Embryonic facial prominence (tissue), 1 donor: ENCODE data around the gene HERC6.
"Not testable (repeated sequence)": the region's sequence is repeated elsewhere in the genome, so short reads cannot be mapped to it uniquely, and the experiment has no call there.

Experiments
- DNase-seq: peaks from one replicate; pipeline ENCODE4 v3.0.0-alpha.2; 2016; ENCODE audit errors: extremely low spot score

HERC6 gene

DNA sequence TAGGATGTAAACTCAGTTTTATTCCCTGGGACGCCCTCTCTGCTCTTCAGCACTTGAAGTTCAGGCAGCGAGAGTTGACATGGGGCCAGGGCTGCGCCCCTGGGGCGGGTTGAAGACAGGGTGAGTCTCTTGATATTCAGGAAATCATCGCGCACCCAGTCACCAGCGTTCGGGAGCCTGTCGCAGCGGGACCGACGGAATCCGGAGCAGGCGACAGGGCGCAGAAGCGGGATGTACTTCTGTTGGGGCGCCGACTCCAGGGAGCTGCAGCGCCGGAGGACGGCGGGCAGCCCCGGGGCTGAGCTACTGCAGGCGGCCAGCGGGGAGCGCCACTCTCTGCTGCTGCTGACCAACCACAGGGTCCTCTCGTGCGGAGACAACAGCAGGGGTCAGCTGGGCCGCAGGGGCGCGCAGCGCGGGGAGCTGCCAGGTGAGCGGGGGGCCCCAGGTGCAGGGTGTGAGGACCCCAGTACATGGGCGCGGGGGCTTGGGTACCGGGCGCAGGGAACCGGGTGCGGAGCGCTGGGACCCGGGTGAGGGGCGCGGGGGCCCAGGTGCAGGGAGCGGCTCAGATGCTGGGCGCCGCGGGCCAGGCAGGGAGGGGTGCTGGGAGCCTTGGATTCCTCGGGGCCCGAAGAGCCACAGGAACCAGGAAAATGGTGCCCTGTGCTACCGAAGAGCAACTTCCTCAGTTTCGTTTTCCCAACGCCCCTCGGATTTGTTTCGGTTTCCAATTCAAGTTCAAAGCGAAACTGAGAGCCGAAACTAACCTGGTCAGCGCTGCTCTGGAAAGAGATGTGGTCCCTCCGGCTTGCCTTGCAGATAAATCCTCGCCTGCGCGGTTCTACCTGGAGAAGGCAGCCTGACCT is at the start of gene HERC6:
HERC6 (plus strand) TSS at position 162 of the 869 bp plus-strand sequence; CDS start at position 232, 70 bp downstream.
- peak; percentile 12 for DNase-seq

DNA sequence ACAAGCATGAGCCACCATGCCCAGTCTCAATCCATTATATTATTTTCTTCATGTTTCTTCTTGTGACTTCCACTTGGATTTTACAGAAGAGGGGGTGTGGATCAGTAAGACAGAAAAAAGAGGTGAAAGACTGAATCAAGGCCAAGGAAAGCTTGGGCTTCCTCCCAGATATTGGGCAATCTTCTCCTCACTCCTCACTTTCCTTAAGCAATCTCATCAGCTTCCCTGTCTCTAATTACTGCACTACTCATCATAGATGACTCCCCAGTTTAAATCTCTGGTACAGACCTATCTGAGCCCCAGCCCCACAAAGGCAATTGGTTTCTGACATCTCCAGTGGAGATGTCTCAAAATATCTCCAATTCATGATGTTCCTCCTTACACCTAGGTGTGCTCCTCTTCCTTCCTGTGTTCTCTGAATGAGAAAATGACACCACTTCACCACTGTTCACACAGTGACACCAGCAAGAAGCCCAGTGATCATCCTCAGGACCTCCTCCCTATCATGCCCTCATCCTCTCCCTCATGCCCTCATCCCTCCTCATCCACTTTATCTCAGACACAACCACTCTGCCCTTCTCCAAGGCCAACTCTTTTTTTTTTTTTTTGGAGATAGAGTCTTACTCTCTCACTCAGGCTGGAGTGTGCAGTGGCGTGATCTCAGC is 44.8 kb upstream of the HERC6 start:
- no peak for DNase-seq

DNA sequence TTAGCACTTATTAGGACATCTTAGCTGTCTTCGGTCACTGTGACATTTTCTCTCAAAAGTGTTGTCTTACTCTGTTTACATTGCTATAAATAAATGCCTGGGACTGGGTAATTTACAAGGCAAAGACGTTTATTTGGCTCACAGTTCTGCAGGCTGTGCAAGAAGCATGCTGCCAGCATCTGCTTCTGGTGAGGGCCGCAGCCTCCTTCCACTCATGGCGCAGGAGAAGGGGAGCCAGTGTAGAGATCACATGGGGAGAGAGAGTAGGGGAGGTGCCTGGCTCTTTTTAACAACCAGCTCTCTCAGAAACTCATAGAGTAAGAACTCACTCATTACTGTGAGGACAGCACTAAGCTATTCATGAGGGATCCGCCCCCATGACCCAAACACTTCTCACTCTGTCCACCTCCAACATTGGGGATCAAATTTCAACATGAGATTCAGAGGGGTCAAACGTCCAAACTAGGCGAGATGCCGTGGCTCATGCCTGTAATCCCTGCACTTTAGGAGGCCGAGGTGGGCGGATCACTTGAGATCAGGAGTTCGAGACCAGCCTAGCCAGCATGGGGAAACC is 43.5 kb upstream of the HERC6 start:
- DNase-seq = no peak

DNA sequence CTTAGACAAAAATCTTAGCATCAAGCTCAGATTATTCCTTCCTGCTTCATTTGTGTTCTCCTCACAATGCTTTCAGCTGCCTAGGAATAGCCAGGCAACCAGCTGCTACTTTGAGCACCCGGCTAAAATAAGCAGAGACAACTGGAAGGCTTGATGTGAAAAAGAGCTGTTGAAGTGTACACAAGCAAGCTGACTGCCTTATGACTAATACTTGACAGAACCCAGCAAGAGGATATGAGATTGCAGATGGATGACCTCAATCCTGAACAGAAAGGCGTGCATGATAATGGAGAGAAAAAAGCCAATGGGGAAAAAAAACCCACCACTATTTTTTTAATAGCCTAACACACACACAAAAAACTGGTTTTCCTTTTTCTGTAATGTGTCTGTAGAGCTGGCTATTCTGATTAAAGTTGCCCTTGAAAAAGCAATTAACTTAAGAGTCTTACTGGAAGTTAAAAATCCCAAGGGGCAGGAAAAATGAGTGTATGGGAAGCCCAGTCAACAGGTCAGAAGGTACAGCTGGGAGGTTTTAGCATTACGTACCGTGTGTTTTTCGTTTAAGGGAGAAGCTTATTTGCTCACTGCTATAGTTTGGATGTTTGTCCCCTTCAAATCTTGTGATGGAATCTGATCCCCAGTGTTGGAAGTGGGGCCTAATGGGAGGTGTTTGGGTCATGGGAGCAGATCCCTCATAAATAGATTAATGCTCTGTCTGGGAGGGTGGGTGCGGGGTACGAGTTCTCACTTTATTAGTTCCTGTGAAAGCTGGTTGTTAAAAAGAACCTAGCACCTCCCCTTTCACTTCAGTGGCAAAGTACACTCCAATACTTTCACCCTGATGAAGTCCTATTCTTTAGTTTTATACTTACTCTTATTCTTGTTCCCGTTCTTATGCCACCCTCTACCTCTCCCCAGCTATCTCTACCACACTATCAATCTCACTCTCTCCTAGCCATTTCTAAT is 37.1 kb upstream of the HERC6 start:
- DNase-seq = no peak

DNA sequence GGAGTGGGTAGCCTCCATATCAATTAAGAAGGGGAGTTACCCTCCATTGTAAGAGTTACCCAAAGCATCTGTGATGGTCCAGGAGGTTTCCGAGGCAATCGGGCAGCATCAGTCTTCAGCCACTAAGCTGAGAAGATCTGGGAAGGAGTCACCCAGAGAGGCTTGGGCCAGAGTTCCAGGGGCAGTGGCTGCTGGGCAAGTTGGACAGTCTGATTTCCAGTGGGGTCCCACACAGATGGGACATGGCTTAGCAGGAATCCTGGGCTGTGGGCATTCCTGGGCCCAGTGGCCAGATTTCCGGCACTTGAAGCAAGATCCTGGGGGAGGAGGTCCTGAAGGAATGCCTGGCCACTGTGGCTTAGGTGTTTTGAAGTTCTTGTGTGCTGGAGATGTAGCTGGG is 31.8 kb upstream of the HERC6 start:
- DNase-seq = not testable (repeated sequence)

DNA sequence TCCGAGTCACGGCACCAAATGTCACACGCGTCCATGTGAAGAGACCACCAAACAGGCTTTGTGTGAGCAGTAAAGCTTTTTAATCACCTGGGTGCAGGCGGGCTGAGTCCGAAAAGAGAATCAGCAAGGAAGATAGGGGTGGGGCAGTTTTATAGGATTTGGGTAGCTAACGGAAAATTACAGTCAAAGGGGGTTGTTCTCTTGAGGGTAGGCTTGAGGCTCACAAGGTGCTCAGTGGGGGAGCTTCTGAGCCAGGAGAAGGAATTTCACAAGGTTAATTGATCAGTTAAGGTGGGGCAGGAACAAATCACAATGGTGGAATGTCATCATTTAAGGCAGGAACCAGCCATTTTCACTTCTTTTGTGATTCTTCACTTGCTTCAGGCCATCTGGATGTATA is 29.9 kb upstream of the HERC6 start:
- not testable (repeated sequence) for DNase-seq

DNA sequence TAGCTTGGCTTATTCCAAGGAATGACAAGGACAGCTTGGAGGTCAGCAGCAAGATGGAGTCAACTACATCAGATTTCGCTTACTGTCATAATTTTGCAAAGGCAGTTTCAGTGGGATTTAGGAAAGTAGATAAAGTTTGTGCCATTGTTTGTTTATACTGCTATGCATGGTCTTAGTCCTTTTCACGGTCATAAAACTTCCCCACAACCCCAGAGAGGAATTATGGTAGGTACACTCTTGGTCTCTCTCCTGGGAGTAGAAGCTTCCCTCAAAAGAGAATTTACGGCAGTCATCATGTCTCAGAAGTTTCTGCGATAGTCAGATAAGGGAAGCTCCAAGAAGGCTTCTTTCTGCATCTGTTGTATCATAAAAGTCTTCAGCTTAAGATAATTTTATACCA is 27.9 kb upstream of the HERC6 start:
- no peak for DNase-seq

DNA sequence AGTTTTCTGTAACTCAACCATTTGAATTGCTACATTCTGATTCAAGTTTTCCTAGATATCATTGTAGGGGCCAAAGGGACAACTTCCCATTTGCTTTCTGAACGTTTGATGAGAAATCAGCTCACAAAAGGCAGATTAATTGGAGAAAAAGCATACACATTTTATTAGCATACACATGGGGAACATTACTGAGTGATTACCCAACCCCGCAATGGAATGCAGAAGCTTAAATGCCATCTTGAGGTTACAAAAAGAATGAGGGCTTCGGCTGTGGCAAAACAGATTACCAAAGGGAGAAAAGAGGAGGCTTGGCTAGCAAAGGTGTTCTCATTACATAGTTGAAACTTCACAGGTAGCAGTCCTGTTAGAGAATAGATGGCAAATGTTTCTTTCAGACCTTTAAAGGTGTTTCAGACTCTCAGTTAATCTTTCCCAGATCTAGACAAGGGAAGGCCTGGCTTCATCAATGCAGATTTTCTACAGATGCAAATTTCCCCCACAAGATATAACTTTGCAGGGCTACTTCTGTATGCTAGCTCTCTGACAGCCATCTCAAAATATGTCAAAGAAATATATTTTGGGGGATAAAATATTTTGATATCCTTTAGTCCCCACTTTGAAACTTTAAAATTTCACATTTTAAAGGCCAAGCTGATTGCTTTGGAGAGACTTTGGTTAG is 26.5 kb upstream of the HERC6 start:
- no peak for DNase-seq

DNA sequence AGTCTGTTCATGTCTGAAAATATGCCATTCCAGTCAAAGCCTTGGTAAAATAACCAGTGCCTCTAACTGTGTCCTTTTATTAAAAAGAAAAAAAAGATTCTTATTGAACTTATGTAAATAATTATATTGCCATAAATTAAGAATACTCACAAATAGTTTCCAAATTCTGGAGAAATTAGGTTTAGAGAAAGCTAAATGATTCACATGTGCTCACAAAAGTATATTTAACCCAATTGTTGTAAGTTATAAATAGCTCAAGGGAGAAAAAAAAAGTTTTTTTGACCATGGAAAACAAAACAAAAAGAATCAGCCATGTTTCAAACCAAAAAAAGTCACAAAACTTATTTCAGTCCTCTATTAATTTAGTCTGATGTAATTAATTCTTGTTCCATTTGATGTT is 25.3 kb upstream of the HERC6 start:
- DNase-seq = no peak

DNA sequence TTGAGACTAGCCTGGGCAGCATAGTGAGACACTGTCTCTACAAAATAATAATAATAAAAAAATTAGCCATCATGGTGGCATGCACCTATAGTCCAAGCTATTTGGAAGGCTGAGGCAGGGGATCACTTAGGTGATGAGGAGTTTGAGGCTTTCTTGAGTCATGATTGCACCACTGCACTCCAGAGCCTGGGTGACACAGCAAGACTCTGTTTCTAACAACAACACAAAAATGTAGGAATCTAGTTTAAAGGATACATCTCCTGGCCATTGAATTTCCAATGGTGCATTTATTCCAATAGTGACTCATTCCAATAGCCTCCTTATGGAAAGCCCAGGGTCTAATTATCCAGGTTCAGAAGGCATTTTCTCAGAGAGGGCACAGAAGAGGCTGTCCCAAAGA is 21.9 kb upstream of the HERC6 start:
- DNase-seq = no peak

DNA sequence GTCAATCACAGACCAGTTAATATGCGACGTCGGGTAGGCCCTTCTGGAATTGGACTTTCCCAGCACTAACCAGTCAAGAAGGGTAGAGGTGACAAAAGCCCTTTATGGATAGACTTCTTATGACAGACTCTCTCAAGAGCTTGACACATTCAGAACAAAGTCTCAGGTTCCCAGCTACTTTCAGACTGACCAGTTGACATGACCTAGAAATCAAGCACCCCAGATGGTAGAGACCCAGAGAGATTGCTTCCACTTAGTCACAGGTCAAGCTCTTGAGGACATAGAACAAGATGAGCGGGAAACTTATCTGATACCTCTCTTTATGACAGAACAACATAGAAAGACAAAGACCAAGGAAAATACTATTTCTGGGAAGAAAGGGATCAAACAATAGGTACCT is 21.4 kb upstream of the HERC6 start:
- no peak for DNase-seq

DNA sequence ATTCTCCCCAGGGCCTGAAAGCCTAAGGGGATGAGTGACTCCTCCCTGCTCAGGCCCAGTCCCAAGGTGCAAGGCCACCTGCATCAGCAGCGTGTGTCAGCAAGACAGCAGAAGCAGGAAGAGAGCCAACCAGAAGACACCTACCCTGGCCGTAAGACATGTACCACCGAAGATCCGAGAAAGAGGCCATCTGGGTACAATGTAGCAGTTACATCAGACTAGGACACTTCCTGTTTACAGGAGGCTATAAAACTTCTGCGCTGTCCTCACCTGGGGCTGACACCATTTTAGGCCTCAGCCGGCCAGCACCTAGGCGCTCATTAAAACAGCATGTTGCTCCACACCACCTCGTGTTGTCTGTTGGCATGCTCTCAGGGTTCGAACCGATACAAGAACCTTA is 19.1 kb upstream of the HERC6 start:
- DNase-seq = no peak

DNA sequence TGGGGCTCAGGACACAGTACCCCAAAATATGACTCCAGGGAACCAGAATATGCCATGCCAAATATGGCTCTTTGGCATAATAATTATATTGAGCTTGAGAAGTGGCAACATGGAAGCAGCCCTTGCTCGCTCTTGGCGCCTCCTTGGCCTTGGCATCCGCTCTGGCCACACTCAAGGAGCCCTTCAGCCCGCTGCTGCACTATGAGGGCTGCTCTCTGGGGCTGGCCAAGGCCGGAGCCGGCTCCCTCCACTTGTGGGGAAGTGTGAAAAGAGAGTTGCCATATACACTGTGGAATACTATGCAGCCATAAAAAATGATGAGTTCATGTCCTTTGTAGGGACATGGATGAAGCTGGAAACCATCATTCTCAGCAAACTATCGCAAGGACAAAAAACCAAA is 18.4 kb upstream of the HERC6 start:
- DNase-seq = no peak

DNA sequence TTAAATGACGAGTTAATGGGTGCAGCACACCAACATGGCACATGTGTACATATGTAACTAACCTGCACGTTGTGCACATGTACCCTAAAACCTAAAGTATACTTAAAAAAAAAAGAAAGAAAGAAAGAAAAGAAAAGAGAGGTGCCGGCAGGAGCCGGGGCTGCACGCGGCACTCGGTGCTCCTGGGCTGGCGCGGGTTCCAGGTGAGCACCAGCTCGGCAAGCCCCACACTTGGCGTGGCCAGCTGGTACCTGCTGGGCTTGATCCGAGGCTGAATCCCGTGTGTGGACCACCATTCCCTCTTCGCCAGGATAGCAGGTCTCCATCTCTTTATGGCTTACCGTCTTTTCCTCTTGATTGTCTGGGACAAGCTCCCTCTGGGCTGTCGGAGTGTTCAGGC is 17.9 kb upstream of the HERC6 start:
- no peak for DNase-seq

DNA sequence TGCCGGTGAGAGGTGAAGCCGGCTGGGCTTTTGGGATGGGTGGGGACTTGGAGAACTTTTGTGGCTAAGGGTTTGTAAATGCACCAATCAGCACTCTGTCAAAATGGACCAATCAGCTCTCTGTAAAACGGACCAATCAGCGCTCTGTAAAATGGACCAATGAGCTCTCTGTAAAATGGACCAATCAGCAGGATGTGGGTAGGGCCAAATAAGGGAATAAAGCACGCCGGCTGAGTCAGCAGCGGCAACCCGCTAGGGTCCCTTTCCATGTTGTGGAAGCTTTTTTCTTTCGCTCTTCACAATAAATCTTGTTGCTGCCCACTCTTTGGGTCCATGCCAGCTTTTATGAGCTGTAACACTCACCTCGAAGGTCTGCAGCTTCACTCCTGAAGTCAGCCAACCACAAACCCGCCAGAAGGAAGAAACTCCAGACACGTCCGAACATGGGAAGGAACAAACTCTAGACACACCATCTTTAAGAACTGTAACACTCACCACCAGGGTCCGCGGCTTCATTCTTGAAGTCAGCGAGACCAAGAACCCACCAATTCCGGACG is 17.4 kb upstream of the HERC6 start:
- DNase-seq = not testable (repeated sequence)

DNA sequence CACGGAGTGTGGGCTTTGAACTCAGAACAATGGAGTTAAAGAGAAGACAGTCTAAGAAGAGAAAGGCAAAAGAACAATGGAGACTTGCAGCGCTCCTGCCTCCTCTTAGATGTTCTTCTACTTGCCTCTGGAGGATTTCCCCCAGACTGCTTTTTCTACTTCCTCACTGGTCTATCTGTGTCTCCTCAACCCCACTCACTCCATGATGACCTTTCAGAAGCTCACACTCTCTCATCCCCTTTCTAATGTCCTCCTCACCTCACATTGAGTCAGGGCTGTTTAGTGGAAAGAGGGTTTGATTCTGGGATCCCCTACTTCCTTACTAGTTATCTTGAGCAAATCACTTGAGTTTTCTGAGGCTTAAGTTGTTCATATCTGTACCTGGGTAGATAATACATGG is 12.2 kb upstream of the HERC6 start:
- no peak for DNase-seq

DNA sequence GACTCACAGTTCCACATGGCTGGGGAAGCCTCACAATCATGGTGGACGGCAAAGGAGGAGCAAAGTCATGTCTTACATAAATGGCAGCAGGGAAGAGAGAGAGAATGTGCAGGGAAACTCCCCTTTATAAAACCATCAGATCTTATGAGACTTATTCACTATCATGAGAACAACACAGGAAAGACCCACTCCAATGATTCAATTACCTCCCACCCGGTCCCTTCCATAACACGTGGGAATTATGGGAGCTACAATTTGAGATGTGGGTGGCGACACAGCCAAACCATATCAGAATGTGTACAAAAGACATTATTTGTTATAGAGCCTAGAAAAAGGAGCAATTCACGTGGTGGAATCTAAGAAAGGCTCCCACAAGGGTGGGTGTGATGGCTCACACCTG is 10.8 kb upstream of the HERC6 start:
- DNase-seq = no peak

DNA sequence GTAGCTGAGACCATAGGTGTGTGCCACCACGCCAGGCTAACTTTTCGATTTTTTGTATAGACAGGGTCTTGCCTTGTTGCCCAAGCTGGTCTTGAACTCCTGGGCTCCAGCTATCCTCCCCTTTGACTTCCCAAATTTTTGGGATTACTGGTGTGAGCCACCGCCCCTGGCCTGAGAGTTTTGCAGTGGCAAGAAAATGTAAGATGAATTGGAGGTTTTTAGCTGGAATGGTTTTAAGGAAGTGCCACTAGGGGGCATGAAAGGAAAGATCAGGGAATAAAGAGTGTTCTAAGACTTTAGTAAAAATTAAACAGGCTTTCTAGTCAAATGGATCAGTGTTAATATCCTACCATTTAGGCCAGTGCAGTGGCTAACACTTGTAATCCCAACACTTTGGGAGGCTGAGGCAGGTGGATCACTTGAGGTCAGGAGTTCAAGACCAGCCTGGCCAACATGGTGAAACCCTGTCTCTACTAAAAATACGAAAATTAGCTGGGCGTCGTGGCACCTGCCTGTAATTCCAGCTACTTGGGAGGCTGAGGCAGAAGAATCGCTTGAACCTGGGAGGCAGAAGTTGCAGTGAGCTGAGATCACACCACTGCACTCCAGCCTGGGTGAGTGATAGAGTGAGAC is 9.4 kb upstream of the HERC6 start:
- not testable (repeated sequence) for DNase-seq

DNA sequence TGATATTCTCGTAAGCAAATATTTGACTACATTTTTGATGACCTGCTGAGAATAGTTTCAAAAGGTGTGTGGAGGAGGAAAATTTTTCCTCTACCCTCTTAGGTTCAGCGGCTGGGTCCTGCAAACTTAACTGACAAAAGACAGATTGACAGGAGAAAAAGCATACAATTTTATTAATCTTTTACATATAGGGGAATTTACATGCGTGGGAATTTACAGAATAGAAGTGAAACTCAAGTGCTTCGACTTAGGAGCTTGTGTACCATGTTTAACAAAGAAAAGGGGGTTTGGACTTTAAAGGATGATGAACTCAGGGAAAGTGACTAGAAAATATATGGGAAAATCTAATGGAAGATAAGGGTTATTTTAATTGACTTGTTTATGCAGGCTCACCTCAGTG is 2.5 kb downstream of the HERC6 start:
- no peak for DNase-seq

DNA sequence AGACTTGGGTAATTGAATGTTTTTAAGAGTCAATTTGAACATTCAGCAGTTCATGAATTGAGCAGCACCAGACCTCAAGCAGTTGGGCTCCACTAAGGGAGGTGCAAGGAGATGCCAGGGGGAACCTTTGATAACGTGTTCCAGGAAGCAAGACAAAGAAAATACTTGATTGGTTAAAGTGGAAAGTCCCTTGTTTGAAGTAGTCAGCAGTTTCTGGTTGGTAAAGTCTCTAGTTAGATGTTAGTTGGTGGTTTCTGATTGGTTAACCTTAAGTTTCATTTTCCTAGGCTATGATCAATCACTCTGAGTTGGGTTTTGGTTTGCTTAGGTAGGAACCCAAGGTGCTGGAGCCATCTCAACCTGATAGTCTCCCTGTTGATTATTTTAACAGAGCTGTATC is 4.0 kb downstream of the HERC6 start:
- DNase-seq = no peak
